ENCODE measurements around the gene SMARCD1.
A peak's percentile ranks its signal among the peaks of the same experiment; 100 is the strongest.
"Not testable (repeated sequence)": the region's sequence is repeated elsewhere in the genome, so short reads cannot be mapped to it uniquely, and the experiment has no call there.

SMARCD1 gene

GRCh38 chr12:50077099-50077498 lies 8.0 kb upstream of the SMARCD1 start:
- no peak for DNase-seq (ENCODE audit: low read depth in 3 of 3)

GRCh38 chr12:50078281-50078680 lies 6.9 kb upstream of the SMARCD1 start:
- no peak for DNase-seq (ENCODE audit: low read depth in 3 of 3)

GRCh38 chr12:50079771-50080170 lies 5.4 kb upstream of the SMARCD1 start:
- DNase-seq (ENCODE audit: low read depth in 3 of 3), result no peak

- no peak for DNase-seq (ENCODE audit: low read depth in 3 of 3)
Measured at GRCh38 chr12:50081096-50081808, 3.9 kb upstream of the SMARCD1 start.

GRCh38 chr12:50082644-50083043 lies 2.5 kb upstream of the SMARCD1 start:
- DNase-seq (ENCODE audit: low read depth in 3 of 3), result no peak

- DNase-seq (ENCODE audit: low read depth in 3 of 3), result no peak
Measured at GRCh38 chr12:50083301-50083700, 1.8 kb upstream of the SMARCD1 start.

- DNase-seq (ENCODE audit: low read depth in 3 of 3), result not testable (repeated sequence)
Measured at GRCh38 chr12:50084409-50084774, 750 bp upstream of the SMARCD1 start.

GRCh38 chr12:50085615-50086072 lies 502 bp downstream of the SMARCD1 start:
- DNase-seq (ENCODE audit: low read depth in 3 of 3), result no peak

GRCh38 chr12:50086148-50086547 lies 1.0 kb downstream of the SMARCD1 start:
- DNase-seq (ENCODE audit: low read depth in 3 of 3), result no peak

GRCh38 chr12:50087151-50087550 lies 2.0 kb downstream of the SMARCD1 start:
- DNase-seq (ENCODE audit: low read depth in 3 of 3), result no peak

- no peak for DNase-seq (ENCODE audit: low read depth in 3 of 3)
Measured at GRCh38 chr12:50087995-50088394, 2.9 kb downstream of the SMARCD1 start.

- DNase-seq (ENCODE audit: low read depth in 3 of 3), result peak in 2 of 3 experiments; percentile 40 to 48
Measured at GRCh38 chr12:50088577-50089335, 3.6 kb downstream of the SMARCD1 start.

- no peak for DNase-seq (ENCODE audit: low read depth in 3 of 3)
Measured at GRCh38 chr12:50089730-50090129, 4.6 kb downstream of the SMARCD1 start.

- DNase-seq (ENCODE audit: low read depth in 3 of 3), result no peak
Measured at GRCh38 chr12:50090391-50090790, 5.2 kb downstream of the SMARCD1 start.

- no peak for DNase-seq (ENCODE audit: low read depth in 3 of 3)
Measured at GRCh38 chr12:50097952-50098351, 12.8 kb downstream of the SMARCD1 start.

- no peak for DNase-seq (ENCODE audit: low read depth in 3 of 3)
Measured at GRCh38 chr12:50099302-50100008, 14.3 kb downstream of the SMARCD1 start.

GRCh38 chr12:50100561-50100960 lies 15.4 kb downstream of the SMARCD1 start:
- no peak for DNase-seq (ENCODE audit: low read depth in 3 of 3)

- no peak for DNase-seq (ENCODE audit: low read depth in 3 of 3)
Measured at GRCh38 chr12:50101663-50102062, 16.5 kb downstream of the SMARCD1 start.

GRCh38 chr12:50102131-50102531 lies 17.0 kb downstream of the SMARCD1 start:
- DNase-seq (ENCODE audit: low read depth in 3 of 3), result no peak

- DNase-seq (ENCODE audit: low read depth in 3 of 3), result no peak
Measured at GRCh38 chr12:50102646-50103309, 17.6 kb downstream of the SMARCD1 start.

- DNase-seq (ENCODE audit: low read depth in 3 of 3), result no peak
Measured at GRCh38 chr12:50103351-50103750, 18.2 kb downstream of the SMARCD1 start.

GRCh38 chr12:50103767-50104321 lies 18.7 kb downstream of the SMARCD1 start, which contains the start of gene GPD1:
GPD1 (plus strand) TSS chr12:50104008; CDS start chr12:50104051, 43 bp downstream.
- peak in 1 of 3 experiments; percentile 29 for DNase-seq (ENCODE audit: low read depth in 3 of 3)
